OCI-LY7 (cell line): ENCODE data around the gene GPC4. TPM values are rescaled to one million over a fixed set of nuclear protein-coding genes. Genes with fewer than 3 reads are reported as not detected.

ENCODE experiments used
- BruUV-seq: library from RNA; stranded (reverse); fragments of 400-500 nt; replicated peaks from 2 replicates; lab custom pipeline; 2021; lab: Mats Ljungman, UMichigan
- CTCF ChIA-PET: fragments of 300-600 bp; sonication (Branson Sonifier 250); formaldehyde crosslinking; loops from one replicate; lab custom pipeline; 2022; ENCODE audit warnings: antibody characterized with exemption; ENCODE audit not compliant: unreplicated experiment; lab: Charles Lee
- POLR2A ChIA-PET: fragments of 300-600 bp; sonication (Branson Sonifier 250); formaldehyde crosslinking; loops from one replicate; lab custom pipeline; 2022; ENCODE audit warnings: antibody characterized with exemption; lab: Charles Lee
- DNase-seq: peaks from one replicate; pipeline ENCODE4 v3.0.0-alpha.2; 2015; ENCODE audit warnings: low spot score
- H2AFZ ChIP-seq: fragments of 200-600 bp; sonication (generic), shearing (Covaris generic); 2 replicates; pipeline ENCODE4 v1.6.1; 2014; ENCODE audit warnings: mild to moderate bottlenecking, antibody characterized with exemption, low read length, moderate library complexity
- H3K27ac ChIP-seq: fragments of 200-600 bp; sonication (generic); 2 replicates; pipeline ENCODE4 v1.5.1; 2014; ENCODE audit warnings: mixed run types, low read depth, mild to moderate bottlenecking, moderate library complexity, low read length, inconsistent platforms; ENCODE audit not compliant: poor library complexity, severe bottlenecking
- H3K36me3 ChIP-seq: fragments of 200-600 bp; sonication (generic); 2 replicates; pipeline ENCODE4 v1.6.1; 2014; ENCODE audit warnings: mild to moderate bottlenecking, antibody characterized with exemption, low read length, moderate library complexity, mixed read lengths; ENCODE audit not compliant: insufficient read depth
- H3K4me1 ChIP-seq: fragments of 200-600 bp; sonication (generic); 2 replicates; pipeline ENCODE4 v1.5.1; 2014; ENCODE audit warnings: mild to moderate bottlenecking, low read length; ENCODE audit not compliant: insufficient read depth, poor library complexity, severe bottlenecking
- H3K4me2 ChIP-seq: fragments of 200-600 bp; sonication (generic); 2 replicates; pipeline ENCODE4 v1.6.1; 2014; ENCODE audit warnings: mild to moderate bottlenecking, low read length
- H3K4me3 ChIP-seq: fragments of 200-600 bp; sonication (generic); 2 replicates; pipeline ENCODE4 v1.5.1; 2014; ENCODE audit warnings: mild to moderate bottlenecking, low read depth, low read length; ENCODE audit not compliant: poor library complexity, severe bottlenecking
- H3K79me2 ChIP-seq: fragments of 200-600 bp; sonication (generic); 2 replicates; pipeline ENCODE4 v1.6.1; 2016; ENCODE audit warnings: low read depth, mild to moderate bottlenecking, low read length, moderate library complexity, mixed read lengths; ENCODE audit not compliant: insufficient read depth
- H3K9me2 ChIP-seq: fragments of 200-600 bp; sonication (generic); 2 replicates; pipeline ENCODE4 v1.6.1; 2016; ENCODE audit warnings: mild to moderate bottlenecking, low read length, mixed read lengths; ENCODE audit not compliant: insufficient read depth
- H3K9me3 ChIP-seq: fragments of 200-600 bp; sonication (generic); 2 replicates; pipeline ENCODE4 v1.6.1; 2014; ENCODE audit warnings: mild to moderate bottlenecking, mixed run types, low read length, mixed read lengths
- H4K20me1 ChIP-seq: fragments of 200-600 bp; sonication (generic); 2 replicates; pipeline ENCODE4 v1.6.1; 2014; ENCODE audit warnings: mild to moderate bottlenecking, antibody characterized with exemption, low read length, moderate library complexity, mixed read lengths; ENCODE audit not compliant: insufficient read depth
- CTCF ChIP-seq: fragments of 200-600 bp; sonication (generic); conservative IDR thresholded peaks from 2 replicates; pipeline ENCODE4 v1.5.1; 2014; ENCODE audit warnings: mild to moderate bottlenecking, antibody characterized with exemption, low read length, moderate library complexity, mixed read lengths
- EZH2phosphoT487 ChIP-seq: fragments of 200-600 bp; sonication (generic); IDR thresholded peaks from 2 replicates; pipeline ENCODE4 v1.6.1; 2018; ENCODE audit warnings: low read depth, borderline replicate concordance, mild to moderate bottlenecking, mixed run types, antibody characterized with exemption, low read length, moderate library complexity, mixed read lengths
- intact Hi-C: fragments of 100-400 bp; cut with micrococcal nuclease; formaldehyde crosslinking; loops from one replicate; pipeline ENCODE4 v1.10.0; 2022; ENCODE audit not compliant: unreplicated experiment
- total RNA-seq, 2 experiments: library from RNA; depleted of rRNA in 1 of 2; stranded (reverse); fragments of >200 nt in 1 of 2; shearing (Covaris generic) in 1 of 2; gene quantifications; 2 replicates each; pipeline ENCODE4 v1.2.3, GENCODE V29; 2014 to 2022

GPC4 gene
- total RNA-seq, 2 experiments from 2014 or later: not detected

- Histone ChIP-seq H3K4me2 (no peak overlapping the region), H3K4me3 (no peak overlapping the region), H3K4me1 (no peaks in the 10 kb centered on the region), H4K20me1 (no peaks in the 10 kb centered on the region), H3K9me3 (no peaks in the 10 kb centered on the region), H3K36me3 (no peaks in the 10 kb centered on the region), H3K27ac (no peak overlapping the region), H2AFZ (no peak overlapping the region), H3K79me2 (no peaks in the 10 kb centered on the region), H3K9me2 (no peaks in the 10 kb centered on the region)
- intact Hi-C loops: no loop called here
- ChIA-PET POLR2A (no interaction called here), CTCF (no interaction called here)
- TF ChIP-seq CTCF: no peak
- TF ChIP-seq EZH2phosphoT487: no peak
- no TSS peak for BruUV-seq
- DNase-seq: no peak
Measured at GRCh38 chrX:133333154-133333750, 82.0 kb downstream of the GPC4 start.

GRCh38 chrX:133332737-133333136 lies 82.6 kb downstream of the GPC4 start:
- intact Hi-C loops: no loop called here
- no peak for DNase-seq
- Histone ChIP-seq H3K27ac (no peak overlapping the region), H3K4me3 (no peak overlapping the region), H2AFZ (no peak overlapping the region), H3K79me2 (no peaks in the 10 kb centered on the region), H4K20me1 (no peaks in the 10 kb centered on the region), H3K4me1 (no peaks in the 10 kb centered on the region), H3K36me3 (no peaks in the 10 kb centered on the region), H3K9me3 (no peaks in the 10 kb centered on the region), H3K4me2 (no peak overlapping the region), H3K9me2 (no peaks in the 10 kb centered on the region)
- ChIA-PET CTCF (no interaction called here), POLR2A (no interaction called here)
- no TSS peak for BruUV-seq
- TF ChIP-seq EZH2phosphoT487 (no peak), CTCF (no peak)

- Histone ChIP-seq H2AFZ (no peak overlapping the region), H4K20me1 (no peaks in the 10 kb centered on the region), H3K4me2 (no peak overlapping the region), H3K9me2 (no peaks in the 10 kb centered on the region), H3K79me2 (no peaks in the 10 kb centered on the region), H3K9me3 (no peaks in the 10 kb centered on the region), H3K36me3 (no peaks in the 10 kb centered on the region), H3K4me1 (no peaks in the 10 kb centered on the region), H3K27ac (no peak overlapping the region), H3K4me3 (no peak overlapping the region)
- BruUV-seq: no TSS peak
- POLR2A ChIA-PET: no interaction called here
- TF ChIP-seq EZH2phosphoT487 (no peak), CTCF (no peak)
- CTCF ChIA-PET: no interaction called here
- no peak for DNase-seq
- intact Hi-C loops: no loop called here
Measured at GRCh38 chrX:133330956-133331355, 84.3 kb downstream of the GPC4 start.
